ENCODE results near the gene ARPP21.

ARPP21 gene

GRCh38 chr3:35654476-35654875, 15.2 kb downstream of the ARPP21 start:
- H3K27ac ChIP-seq (ENCODE audit: low read depth in 2 of 2, low read length in 2 of 2): no peak overlapping the region
- no peaks in the 10 kb centered on the region for H3K9me3 ChIP-seq (ENCODE audit: control insufficient read depth in 2 of 2, low read length in 2 of 2)
- no peaks in the 10 kb centered on the region for H3K4me1 ChIP-seq (ENCODE audit: control insufficient read depth in 2 of 2, insufficient read depth in 2 of 2, low read length in 2 of 2)

GRCh38 chr3:35658686-35659085, 19.4 kb downstream of the ARPP21 start:
- no peaks in the 10 kb centered on the region for H3K9me3 ChIP-seq (ENCODE audit: control insufficient read depth in 2 of 2, low read length in 2 of 2)
- H3K4me3 ChIP-seq (ENCODE audit: low read length in 2 of 2): no peak overlapping the region
- H3K9ac ChIP-seq (ENCODE audit: low read depth in 1 of 2, low read length in 2 of 2): no peak overlapping the region
- H3K36me3 ChIP-seq (ENCODE audit: control insufficient read depth in 2 of 2, insufficient read depth in 2 of 2, low read length in 2 of 2): no peaks in the 10 kb centered on the region
- no peak overlapping the region for H3K27ac ChIP-seq (ENCODE audit: low read depth in 2 of 2, low read length in 2 of 2)
- no peaks in the 10 kb centered on the region for H3K27me3 ChIP-seq (ENCODE audit: control insufficient read depth in 2 of 2, insufficient read depth in 2 of 2, low read length in 2 of 2)
- H3K4me1 ChIP-seq (ENCODE audit: control insufficient read depth in 2 of 2, insufficient read depth in 2 of 2, low read length in 2 of 2): no peaks in the 10 kb centered on the region

More at GRCh38 chr3:35654476-35654875, 15.2 kb downstream of the ARPP21 start:
- Histone ChIP-seq H3K9ac (ENCODE audit: low read depth in 1 of 2, low read length in 2 of 2) (no peak overlapping the region), H3K27me3 (ENCODE audit: control insufficient read depth in 2 of 2, insufficient read depth in 2 of 2, low read length in 2 of 2) (no peaks in the 10 kb centered on the region), H3K36me3 (ENCODE audit: control insufficient read depth in 2 of 2, insufficient read depth in 2 of 2, low read length in 2 of 2) (no peaks in the 10 kb centered on the region), H3K4me3 (ENCODE audit: low read length in 2 of 2) (no peak overlapping the region)

- Histone ChIP-seq H3K4me3 (ENCODE audit: low read length in 2 of 2) (no peak overlapping the region), H3K36me3 (ENCODE audit: control insufficient read depth in 2 of 2, insufficient read depth in 2 of 2, low read length in 2 of 2) (no peaks in the 10 kb centered on the region), H3K9me3 (ENCODE audit: control insufficient read depth in 2 of 2, low read length in 2 of 2) (no peaks in the 10 kb centered on the region), H3K27me3 (ENCODE audit: control insufficient read depth in 2 of 2, insufficient read depth in 2 of 2, low read length in 2 of 2) (no peaks in the 10 kb centered on the region), H3K27ac (ENCODE audit: low read depth in 2 of 2, low read length in 2 of 2) (no peak overlapping the region), H3K9ac (ENCODE audit: low read depth in 1 of 2, low read length in 2 of 2) (no peak overlapping the region), H3K4me1 (ENCODE audit: control insufficient read depth in 2 of 2, insufficient read depth in 2 of 2, low read length in 2 of 2) (no peaks in the 10 kb centered on the region)
These were observed 20.4 kb downstream of the ARPP21 start for GRCh38 chr3:35659768-35660167.

GRCh38 chr3:35663471-35663870, 24.1 kb downstream of the ARPP21 start:
- no peak overlapping the region for H3K27ac ChIP-seq (ENCODE audit: low read depth in 2 of 2, low read length in 2 of 2)
- H3K9ac ChIP-seq (ENCODE audit: low read depth in 1 of 2, low read length in 2 of 2): no peak overlapping the region
- H3K4me1 ChIP-seq (ENCODE audit: control insufficient read depth in 2 of 2, insufficient read depth in 2 of 2, low read length in 2 of 2): no peaks in the 10 kb centered on the region
- no peaks in the 10 kb centered on the region for H3K9me3 ChIP-seq (ENCODE audit: control insufficient read depth in 2 of 2, low read length in 2 of 2)
- H3K36me3 ChIP-seq (ENCODE audit: control insufficient read depth in 2 of 2, insufficient read depth in 2 of 2, low read length in 2 of 2): no peaks in the 10 kb centered on the region
- no peaks in the 10 kb centered on the region for H3K27me3 ChIP-seq (ENCODE audit: control insufficient read depth in 2 of 2, insufficient read depth in 2 of 2, low read length in 2 of 2)
- H3K4me3 ChIP-seq (ENCODE audit: low read length in 2 of 2): no peak overlapping the region

GRCh38 chr3:35664460-35664919, 25.2 kb downstream of the ARPP21 start:
- H3K27ac ChIP-seq (ENCODE audit: low read depth in 2 of 2, low read length in 2 of 2): no peak overlapping the region
- no peak overlapping the region for H3K9ac ChIP-seq (ENCODE audit: low read depth in 1 of 2, low read length in 2 of 2)
- H3K4me1 ChIP-seq (ENCODE audit: control insufficient read depth in 2 of 2, insufficient read depth in 2 of 2, low read length in 2 of 2): no peaks in the 10 kb centered on the region
- no peak overlapping the region for H3K4me3 ChIP-seq (ENCODE audit: low read length in 2 of 2)
- H3K27me3 ChIP-seq (ENCODE audit: control insufficient read depth in 2 of 2, insufficient read depth in 2 of 2, low read length in 2 of 2): no peaks in the 10 kb centered on the region
- H3K9me3 ChIP-seq (ENCODE audit: control insufficient read depth in 2 of 2, low read length in 2 of 2): no peaks in the 10 kb centered on the region
- no peaks in the 10 kb centered on the region for H3K36me3 ChIP-seq (ENCODE audit: control insufficient read depth in 2 of 2, insufficient read depth in 2 of 2, low read length in 2 of 2)

GRCh38 chr3:35665390-35666055, 26.2 kb downstream of the ARPP21 start:
- Histone ChIP-seq H3K4me1 (ENCODE audit: control insufficient read depth in 2 of 2, insufficient read depth in 2 of 2, low read length in 2 of 2) (no peaks in the 10 kb centered on the region), H3K4me3 (ENCODE audit: low read length in 2 of 2) (no peak overlapping the region), H3K27ac (ENCODE audit: low read depth in 2 of 2, low read length in 2 of 2) (no peak overlapping the region), H3K9ac (ENCODE audit: low read depth in 1 of 2, low read length in 2 of 2) (no peak overlapping the region), H3K9me3 (ENCODE audit: control insufficient read depth in 2 of 2, low read length in 2 of 2) (no peaks in the 10 kb centered on the region), H3K36me3 (ENCODE audit: control insufficient read depth in 2 of 2, insufficient read depth in 2 of 2, low read length in 2 of 2) (no peaks in the 10 kb centered on the region), H3K27me3 (ENCODE audit: control insufficient read depth in 2 of 2, insufficient read depth in 2 of 2, low read length in 2 of 2) (no peaks in the 10 kb centered on the region)

- Histone ChIP-seq H3K4me3 (ENCODE audit: low read length in 2 of 2) (no peak overlapping the region), H3K4me1 (ENCODE audit: control insufficient read depth in 2 of 2, insufficient read depth in 2 of 2, low read length in 2 of 2) (no peaks in the 10 kb centered on the region), H3K27me3 (ENCODE audit: control insufficient read depth in 2 of 2, insufficient read depth in 2 of 2, low read length in 2 of 2) (no peaks in the 10 kb centered on the region), H3K9me3 (ENCODE audit: control insufficient read depth in 2 of 2, low read length in 2 of 2) (no peaks in the 10 kb centered on the region), H3K27ac (ENCODE audit: low read depth in 2 of 2, low read length in 2 of 2) (no peak overlapping the region), H3K9ac (ENCODE audit: low read depth in 1 of 2, low read length in 2 of 2) (no peak overlapping the region), H3K36me3 (ENCODE audit: control insufficient read depth in 2 of 2, insufficient read depth in 2 of 2, low read length in 2 of 2) (no peaks in the 10 kb centered on the region)
These were observed 27.6 kb downstream of the ARPP21 start for GRCh38 chr3:35666888-35667287.

GRCh38 chr3:35670408-35670965, 31.2 kb downstream of the ARPP21 start:
- no peak overlapping the region for H3K4me3 ChIP-seq (ENCODE audit: low read length in 2 of 2)
- no peaks in the 10 kb centered on the region for H3K4me1 ChIP-seq (ENCODE audit: control insufficient read depth in 2 of 2, insufficient read depth in 2 of 2, low read length in 2 of 2)
- H3K9me3 ChIP-seq (ENCODE audit: control insufficient read depth in 2 of 2, low read length in 2 of 2): no peaks in the 10 kb centered on the region
- no peaks in the 10 kb centered on the region for H3K36me3 ChIP-seq (ENCODE audit: control insufficient read depth in 2 of 2, insufficient read depth in 2 of 2, low read length in 2 of 2)
- no peak overlapping the region for H3K9ac ChIP-seq (ENCODE audit: low read depth in 1 of 2, low read length in 2 of 2)
- no peaks in the 10 kb centered on the region for H3K27me3 ChIP-seq (ENCODE audit: control insufficient read depth in 2 of 2, insufficient read depth in 2 of 2, low read length in 2 of 2)
- no peak overlapping the region for H3K27ac ChIP-seq (ENCODE audit: low read depth in 2 of 2, low read length in 2 of 2)

GRCh38 chr3:35671483-35671882, 32.2 kb downstream of the ARPP21 start:
- Histone ChIP-seq H3K9me3 (ENCODE audit: control insufficient read depth in 2 of 2, low read length in 2 of 2) (no peaks in the 10 kb centered on the region), H3K27ac (ENCODE audit: low read depth in 2 of 2, low read length in 2 of 2) (no peak overlapping the region)

GRCh38 chr3:35673017-35673416, 33.7 kb downstream of the ARPP21 start:
- H3K36me3 ChIP-seq (ENCODE audit: control insufficient read depth in 2 of 2, insufficient read depth in 2 of 2, low read length in 2 of 2): no peaks in the 10 kb centered on the region
- H3K9ac ChIP-seq (ENCODE audit: low read depth in 1 of 2, low read length in 2 of 2): no peak overlapping the region
- no peaks in the 10 kb centered on the region for H3K27me3 ChIP-seq (ENCODE audit: control insufficient read depth in 2 of 2, insufficient read depth in 2 of 2, low read length in 2 of 2)
- no peak overlapping the region for H3K27ac ChIP-seq (ENCODE audit: low read depth in 2 of 2, low read length in 2 of 2)
- H3K4me3 ChIP-seq (ENCODE audit: low read length in 2 of 2): no peak overlapping the region
- no peaks in the 10 kb centered on the region for H3K4me1 ChIP-seq (ENCODE audit: control insufficient read depth in 2 of 2, insufficient read depth in 2 of 2, low read length in 2 of 2)
- H3K9me3 ChIP-seq (ENCODE audit: control insufficient read depth in 2 of 2, low read length in 2 of 2): no peaks in the 10 kb centered on the region

More at GRCh38 chr3:35671483-35671882, 32.2 kb downstream of the ARPP21 start:
- Histone ChIP-seq H3K36me3 (ENCODE audit: control insufficient read depth in 2 of 2, insufficient read depth in 2 of 2, low read length in 2 of 2) (no peaks in the 10 kb centered on the region), H3K27me3 (ENCODE audit: control insufficient read depth in 2 of 2, insufficient read depth in 2 of 2, low read length in 2 of 2) (no peaks in the 10 kb centered on the region), H3K4me1 (ENCODE audit: control insufficient read depth in 2 of 2, insufficient read depth in 2 of 2, low read length in 2 of 2) (no peaks in the 10 kb centered on the region), H3K4me3 (ENCODE audit: low read length in 2 of 2) (no peak overlapping the region), H3K9ac (ENCODE audit: low read depth in 1 of 2, low read length in 2 of 2) (no peak overlapping the region)
